Mesenchymal stem cell (in vitro differentiated cells and primary cell): ENCODE measurements around the gene GDE1.
A peak's percentile ranks its signal among the peaks of the same experiment; 100 is the strongest.

Source experiments
- DNase-seq: peaks from one replicate; pipeline ENCODE4 v3.0.0-alpha.2; 2013
- H2AFZ ChIP-seq: one replicate; pipeline ENCODE4 v1.6.1; 2013; ENCODE audit warnings: low read depth, mild to moderate bottlenecking, control low read depth, inconsistent platforms, low read length, moderate library complexity
- H2AK5ac ChIP-seq: 2 replicates; pipeline ENCODE4 v1.6.1; 2013; ENCODE audit warnings: low read length, moderate library complexity, mild to moderate bottlenecking, inconsistent platforms; ENCODE audit not compliant: severe bottlenecking
- H2BK120ac ChIP-seq: one replicate; pipeline ENCODE4 v1.6.1; 2013; ENCODE audit warnings: low read depth, mild to moderate bottlenecking, inconsistent platforms, low read length, moderate library complexity
- H2BK12ac ChIP-seq, 2 experiments: one replicate each; pipeline ENCODE4 v1.6.1; 2013; ENCODE audit warnings: inconsistent platforms in 2 of 2, low read length in 2 of 2, mild to moderate bottlenecking in 2 of 2, moderate library complexity in 2 of 2, control low read depth in 1 of 2
- H2BK15ac ChIP-seq: one replicate; pipeline ENCODE4 v1.6.1; 2013; ENCODE audit warnings: mild to moderate bottlenecking, low read depth, inconsistent platforms; ENCODE audit not compliant: poor library complexity, severe bottlenecking
- H2BK5ac ChIP-seq: 2 replicates; pipeline ENCODE4 v1.6.1; 2013; ENCODE audit warnings: low read depth, mild to moderate bottlenecking, low read length, control low read depth, inconsistent platforms; ENCODE audit not compliant: poor library complexity, severe bottlenecking
- H3K14ac ChIP-seq, 2 experiments: one replicate each; pipeline ENCODE4 v1.6.1; 2013; ENCODE audit warnings: inconsistent platforms in 2 of 2, low read length in 2 of 2, control low read depth in 1 of 2, mild to moderate bottlenecking in 1 of 2, moderate library complexity in 1 of 2
- H3K18ac ChIP-seq, 2 experiments: one replicate each; pipeline ENCODE4 v1.6.1; 2013; ENCODE audit warnings: inconsistent platforms in 2 of 2, low read length in 2 of 2, control low read depth in 1 of 2, low read depth in 1 of 2, mild to moderate bottlenecking in 1 of 2
- H3K23ac ChIP-seq, 2 experiments: one replicate each; pipeline ENCODE4 v1.6.1; 2013; ENCODE audit warnings: inconsistent platforms in 2 of 2, low read length in 2 of 2, mild to moderate bottlenecking in 2 of 2, moderate library complexity in 2 of 2, control low read depth in 1 of 2
- H3K27ac ChIP-seq: 2 replicates; pipeline ENCODE4 v1.5.1; 2013; ENCODE audit warnings: mild to moderate bottlenecking, moderate library complexity, low read length, control low read depth, inconsistent platforms; ENCODE audit not compliant: poor library complexity, severe bottlenecking
- H3K27me3 ChIP-seq, 2 experiments: 2 replicates each; pipeline versions ENCODE4 v1.6.1 to v1.7.0; 2013; ENCODE audit warnings: low read length in 2 of 2, mild to moderate bottlenecking in 2 of 2, moderate library complexity in 2 of 2, control low read depth in 1 of 2, inconsistent platforms in 1 of 2; ENCODE audit not compliant: control insufficient read depth in 1 of 2, insufficient read depth in 1 of 2
- H3K36me3 ChIP-seq, 2 experiments: 2 replicates each; pipeline versions ENCODE4 v1.6.1 to v1.7.0; 2013; ENCODE audit warnings: low read length in 2 of 2, control low read depth in 1 of 2, inconsistent platforms in 1 of 2, low read depth in 1 of 2, mild to moderate bottlenecking in 1 of 2; ENCODE audit not compliant: insufficient read depth in 2 of 2, control insufficient read depth in 1 of 2
- H3K4ac ChIP-seq, 2 experiments: one replicate each; pipeline ENCODE4 v1.6.1; 2013; ENCODE audit warnings: inconsistent platforms in 2 of 2, low read length in 2 of 2, mild to moderate bottlenecking in 2 of 2, moderate library complexity in 2 of 2, control low read depth in 1 of 2, low read depth in 1 of 2
- H3K4me1 ChIP-seq: 2 replicates; pipeline ENCODE4 v1.6.1; 2013; ENCODE audit warnings: low read depth, low read length, control low read depth; ENCODE audit not compliant: control insufficient read depth, insufficient read depth
- H3K4me2 ChIP-seq: 2 replicates; pipeline ENCODE4 v1.6.1; 2013; ENCODE audit warnings: low read length, mild to moderate bottlenecking, inconsistent platforms; ENCODE audit not compliant: poor library complexity, severe bottlenecking
- H3K4me3 ChIP-seq, 2 experiments: 2 replicates each; pipeline versions ENCODE4 v1.5.1 to v1.7.0; 2013; ENCODE audit warnings: low read length in 2 of 2, mild to moderate bottlenecking in 2 of 2, control low read depth in 1 of 2, low read depth in 1 of 2; ENCODE audit not compliant: insufficient read depth in 1 of 2
- H3K79me1 ChIP-seq: replicated peaks from 2 replicates; pipeline ENCODE4 v1.6.1; 2013; ENCODE audit warnings: mild to moderate bottlenecking, control low read depth, low read length, inconsistent platforms; ENCODE audit not compliant: poor library complexity, severe bottlenecking
- H3K9ac ChIP-seq: 2 replicates; pipeline ENCODE4 v1.7.0; 2013; ENCODE audit warnings: mild to moderate bottlenecking, low read length, moderate library complexity
- H3K9me3 ChIP-seq: 2 replicates; pipeline ENCODE4 v1.7.0; 2013; ENCODE audit warnings: mild to moderate bottlenecking, low read length; ENCODE audit not compliant: control insufficient read depth
- H4K8ac ChIP-seq: one replicate; pipeline ENCODE4 v1.6.1; 2013; ENCODE audit warnings: inconsistent platforms, mild to moderate bottlenecking, low read length, moderate library complexity
- H4K91ac ChIP-seq: one replicate; pipeline ENCODE4 v1.6.1; 2013; ENCODE audit warnings: mild to moderate bottlenecking, low read length, inconsistent platforms
- WGBS: methylation state at CpG from one replicate; pipeline ENCODE4 v1.1.7; 2013; ENCODE audit warnings: mixed read lengths; 5-methylcytosine and 5-hydroxymethylcytosine counted together

Gene GDE1

DNA sequence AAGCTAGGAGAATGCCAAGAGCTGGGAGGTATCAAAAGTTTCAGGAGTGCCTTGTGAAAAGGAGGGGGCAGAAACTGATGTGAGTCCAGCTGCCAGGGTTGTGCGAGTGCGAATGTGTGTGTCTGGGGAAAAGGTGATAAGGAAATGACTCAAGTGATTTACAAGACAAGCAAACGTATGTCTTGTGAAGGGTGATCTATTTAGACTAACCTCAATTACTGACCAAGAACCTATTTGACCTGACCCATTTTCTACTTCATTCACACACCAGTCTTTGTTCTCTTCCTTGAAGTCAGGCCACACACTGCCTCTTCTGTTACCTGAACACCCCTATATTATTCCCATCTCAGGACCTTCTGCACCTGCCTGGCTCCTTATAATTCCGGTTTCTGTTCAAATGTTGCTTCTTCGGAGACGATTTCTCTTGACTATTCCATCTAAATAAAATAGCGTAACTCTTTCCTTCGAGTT lies 1.0 kb downstream of the GDE1 start:
- Histone ChIP-seq H3K79me1 (peaks cover 18% of the 10 kb centered on the region), H3K4me3 (peak overlapping the region in 1 of 2 experiments; percentile 94), H3K9ac (peak overlapping the region; percentile 91), H3K27ac (peak overlapping the region; percentile 82), H3K23ac (no peak overlapping the region), H2BK15ac (no peak overlapping the region), H2AK5ac (no peak overlapping the region), H3K9me3 (no peaks in the 10 kb centered on the region), H2BK120ac (no peak overlapping the region), H3K4ac (peak overlapping the region in 1 of 2 experiments; percentile 63), H2BK5ac (no peak overlapping the region), H3K14ac (no peak overlapping the region), H4K91ac (no peak overlapping the region), H3K4me2 (peak overlapping the region; percentile 84), H3K27me3 (no peaks in the 10 kb centered on the region), H2BK12ac (no peak overlapping the region), H3K18ac (no peak overlapping the region), H3K36me3 (peaks cover 0 to 16% of the 10 kb centered on the region in 2 experiments), H4K8ac (no peak overlapping the region), H3K4me1 (peaks cover 9% of the 10 kb centered on the region), H2AFZ (no peak overlapping the region)
- 6% methylated on average over 8 of the region's 8 CpGs for WGBS
- DNase-seq: peak; percentile 52

- H3K27ac ChIP-seq: no peak overlapping the region
- no peak for DNase-seq
- H3K4me3 ChIP-seq: no peak overlapping the region
- no peaks in the 10 kb centered on the region for H3K27me3 ChIP-seq
- no peak overlapping the region for H2BK12ac ChIP-seq
- peaks cover 9% of the 10 kb centered on the region for H3K4me1 ChIP-seq
- H3K79me1 ChIP-seq: peaks cover 16% of the 10 kb centered on the region
- no peak overlapping the region for H3K18ac ChIP-seq
- H4K91ac ChIP-seq: no peak overlapping the region
- no peak overlapping the region for H3K23ac ChIP-seq
- H4K8ac ChIP-seq: no peak overlapping the region
- no peak overlapping the region for H3K14ac ChIP-seq
- no peak overlapping the region for H3K9ac ChIP-seq
- H3K9me3 ChIP-seq: no peaks in the 10 kb centered on the region
- no peak overlapping the region for H2AFZ ChIP-seq
- WGBS: 95% methylated on average over 1 of the region's 2 CpGs
- no peak overlapping the region for H3K4me2 ChIP-seq
- no peak overlapping the region for H2AK5ac ChIP-seq
- no peak overlapping the region for H3K4ac ChIP-seq
- H3K36me3 ChIP-seq: peaks cover 3 to 35% of the 10 kb centered on the region in 2 experiments
- no peak overlapping the region for H2BK120ac ChIP-seq
- no peak overlapping the region for H2BK5ac ChIP-seq
- H2BK15ac ChIP-seq: no peak overlapping the region
Observed at GRCh38 chr16:19518388-19518787, 3.5 kb downstream of the GDE1 start.

DNA sequence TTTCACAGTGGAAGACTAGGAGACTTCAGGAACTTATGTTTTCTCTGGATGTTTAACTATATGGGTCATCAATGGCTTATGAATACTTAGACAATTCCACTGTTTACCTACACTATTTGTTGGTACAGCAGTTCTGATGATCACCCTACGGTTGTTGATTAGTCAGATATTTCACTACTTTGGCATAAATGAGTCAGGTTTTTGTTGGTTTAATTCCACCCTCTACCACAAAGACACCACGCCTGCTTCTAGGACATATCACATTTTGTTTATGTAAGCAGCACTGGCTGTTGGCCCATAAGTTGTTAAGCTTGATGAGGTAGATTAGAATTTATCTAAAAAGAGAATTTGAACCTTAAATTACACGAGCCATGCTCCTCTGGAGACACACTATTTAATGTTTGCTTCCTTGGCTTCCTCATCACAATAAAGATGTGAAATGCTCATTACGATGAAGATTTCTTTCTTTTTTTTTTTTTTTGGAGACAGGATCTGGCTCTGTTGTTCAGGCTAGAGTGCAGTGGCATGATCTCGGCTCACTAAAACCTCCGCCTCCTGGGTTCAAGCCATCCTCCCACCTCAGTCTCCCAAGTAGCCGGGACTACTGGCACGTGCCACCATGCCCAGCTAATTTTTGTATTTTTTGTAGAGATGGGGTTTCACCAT lies 4.3 kb downstream of the GDE1 start:
- Histone ChIP-seq H3K79me1 (peaks cover 16% of the 10 kb centered on the region), H3K4me2 (no peak overlapping the region)

GRCh38 chr16:19515757-19516156 lies 6.1 kb downstream of the GDE1 start:
- H2BK5ac ChIP-seq: no peak overlapping the region
- H3K4me1 ChIP-seq: peaks cover 8% of the 10 kb centered on the region
- H3K18ac ChIP-seq: no peak overlapping the region
- H3K14ac ChIP-seq: no peak overlapping the region
- no peak overlapping the region for H3K4me2 ChIP-seq
- H2AFZ ChIP-seq: no peak overlapping the region
- H3K4me3 ChIP-seq: no peak overlapping the region
- no peak overlapping the region for H3K27ac ChIP-seq
- H2BK12ac ChIP-seq: no peak overlapping the region
- DNase-seq: peak; percentile 73
- H3K4ac ChIP-seq: no peak overlapping the region
- no CpG with 5 or more reads among the region's 2 CpGs for WGBS
- H3K23ac ChIP-seq: no peak overlapping the region
- H4K91ac ChIP-seq: no peak overlapping the region
- H3K27me3 ChIP-seq: no peaks in the 10 kb centered on the region
- H3K79me1 ChIP-seq: peaks cover 16% of the 10 kb centered on the region
- peaks cover 6 to 46% of the 10 kb centered on the region in 2 experiments for H3K36me3 ChIP-seq
- no peak overlapping the region for H2BK120ac ChIP-seq
- no peak overlapping the region for H3K9ac ChIP-seq
- no peak overlapping the region for H2AK5ac ChIP-seq
- H2BK15ac ChIP-seq: no peak overlapping the region
- no peaks in the 10 kb centered on the region for H3K9me3 ChIP-seq
- H4K8ac ChIP-seq: no peak overlapping the region

More for the DNA sequence above, 4.3 kb downstream of the GDE1 start:
- Histone ChIP-seq H3K27ac (no peak overlapping the region), H3K4ac (no peak overlapping the region), H4K8ac (no peak overlapping the region), H3K18ac (no peak overlapping the region), H2BK15ac (no peak overlapping the region), H3K14ac (no peak overlapping the region), H3K23ac (no peak overlapping the region), H3K4me3 (no peak overlapping the region), H2AFZ (no peak overlapping the region), H3K4me1 (peaks cover 8% of the 10 kb centered on the region), H3K9ac (no peak overlapping the region), H2BK12ac (no peak overlapping the region), H2BK5ac (no peak overlapping the region), H3K36me3 (peaks cover 3 to 43% of the 10 kb centered on the region in 2 experiments), H4K91ac (no peak overlapping the region), H3K27me3 (no peaks in the 10 kb centered on the region), H2AK5ac (no peak overlapping the region), H2BK120ac (no peak overlapping the region), H3K9me3 (no peaks in the 10 kb centered on the region)
- DNase-seq: peak; percentile 80
- WGBS: 100% methylated on average over 1 of the region's 8 CpGs
